HCEC 1CT (cell line): ENCODE measurements around the gene TNFRSF9.

Experiments
- DNase-seq: peaks from one replicate; pipeline ENCODE4 v3.0.0-alpha.2; 2017

Gene TNFRSF9

DNA sequence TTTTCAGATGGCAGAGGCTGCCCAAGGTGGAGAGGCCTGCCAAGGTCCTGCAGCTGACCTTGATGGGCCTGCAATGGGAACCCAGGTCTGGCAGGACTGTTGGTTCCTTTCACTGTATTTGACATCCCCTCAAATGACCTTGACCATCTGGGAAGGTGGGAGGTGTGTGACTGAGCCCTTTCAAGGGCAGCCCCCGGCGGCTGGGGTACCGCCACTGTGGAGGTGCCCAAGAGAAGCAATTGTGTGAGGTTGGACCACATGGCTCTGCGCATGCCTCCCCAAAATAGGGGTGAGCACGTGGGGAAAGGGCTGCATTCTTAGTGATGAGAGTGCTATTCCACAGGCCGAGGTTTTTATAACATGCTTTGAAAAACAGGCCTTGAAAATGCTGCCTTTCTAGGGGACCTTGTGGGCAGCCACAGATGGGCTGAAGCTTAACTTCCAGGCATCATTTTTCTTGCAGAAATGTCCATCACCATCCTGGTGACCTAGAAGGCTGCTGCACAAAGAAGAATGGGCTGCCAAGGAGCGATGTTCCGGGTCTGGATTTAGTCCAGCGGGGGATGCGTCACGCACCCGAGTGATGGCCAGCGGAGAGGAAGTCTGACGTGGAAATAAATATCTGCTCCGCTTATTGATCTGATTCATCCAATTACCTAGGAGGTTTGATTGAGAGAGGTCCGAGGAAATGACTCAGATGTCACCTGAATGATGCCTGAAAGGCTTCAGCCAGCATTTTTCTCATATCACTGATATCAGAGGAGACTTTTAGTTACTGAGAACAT is 71.3 kb downstream of the TNFRSF9 start:
- no peak for DNase-seq

DNA sequence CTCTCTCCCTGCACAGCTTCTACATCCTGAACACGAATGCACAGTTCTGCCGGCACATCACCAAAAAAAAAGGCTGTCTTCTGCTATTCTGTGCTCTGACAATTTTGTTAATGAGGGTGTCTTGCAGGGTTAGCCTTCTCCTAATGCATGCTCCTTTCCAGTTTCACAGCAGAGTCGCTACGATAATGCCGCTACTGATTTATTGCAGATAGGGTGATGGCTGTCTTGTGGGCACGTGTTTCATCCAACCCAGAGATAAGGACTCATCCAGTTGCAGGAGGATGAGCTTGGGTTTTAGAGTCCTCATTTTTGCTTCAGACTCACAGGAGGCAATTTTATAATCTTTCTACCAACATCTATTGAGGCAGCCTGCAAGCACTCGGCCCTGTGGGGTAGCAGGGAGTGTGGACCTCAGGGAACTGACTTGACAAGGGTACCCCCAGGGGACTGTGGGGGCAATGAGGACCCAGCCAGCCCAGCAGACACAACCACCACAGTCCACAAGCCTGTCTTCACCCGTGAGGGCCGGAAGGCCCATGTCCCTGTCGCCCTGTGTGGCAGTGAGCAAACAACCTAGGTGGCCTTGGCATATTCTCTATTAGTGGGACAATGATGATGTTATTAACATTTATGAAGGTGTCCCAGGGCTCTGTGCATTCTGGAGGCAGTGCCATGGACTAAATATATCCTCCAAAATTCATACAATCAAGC is 72.4 kb downstream of the TNFRSF9 start:
- no peak for DNase-seq

GRCh38 chr1:7865978-7866377 is 74.7 kb downstream of the TNFRSF9 start:
- DNase-seq, result no peak
